ENCODE data around the gene C16orf46. TPM values are rescaled to one million over a fixed set of nuclear protein-coding genes. Genes with fewer than 3 reads are reported as not detected.
A peak's percentile ranks its signal among the peaks of the same experiment; 100 is the strongest.

Gene C16orf46
- total and polyA plus RNA-seq, 9 of the 15 experiments (the other 6 are each of a cell fraction or from before 2014, with no cell fraction given) = 0.10 to 0.98 (median 0.41) TPM; not detected in 1

- TF ChIP-seq NFRKB (IDR thresholded peaks at IDR 0.05; ENCODE audit: low read depth) (peak; percentile 17; the same call in 1 of the 2 replicates), FOXJ2 (tag; IDR thresholded peaks at IDR 0.05) (peak; percentile 71; the same call in 1 of the 2 replicates), TRIM28 (IDR thresholded peaks at IDR 0.05) (no peak), E4F1 (CRISPR knock-in tag; IDR thresholded peaks at IDR 0.05; ENCODE audit: borderline replicate concordance) (no peak), RFX5 (IDR thresholded peaks at IDR 0.05; ENCODE audit: low read depth, low read length) (no peak), POLR3G (IDR thresholded peaks at IDR 0.05; ENCODE audit: extremely low read depth, insufficient read length, insufficient replicate concordance) (no peak), SMAD1 (IDR thresholded peaks at IDR 0.05; ENCODE audit: low read depth, low read length, partially characterized antibody) (no peak), DLX4 (CRISPR knock-in tag; IDR thresholded peaks at IDR 0.05) (no peak), ATF7 (IDR thresholded peaks at IDR 0.05) (no peak), ZNF224 (CRISPR knock-in tag; IDR thresholded peaks at IDR 0.05) (0 out of 2 replicates have a peak, but pooled peaks have one; percentile 68), GATAD2B (IDR thresholded peaks at IDR 0.05; ENCODE audit: borderline replicate concordance) (no peak), ZC3H4 (CRISPR knock-in tag; IDR thresholded peaks at IDR 0.05; ENCODE audit: borderline replicate concordance) (no peak), NCOA1 (IDR thresholded peaks at IDR 0.05; ENCODE audit: low read depth) (peak; percentile 77), FOXA3 (CRISPR knock-in tag; conservative IDR thresholded peaks at IDR 0.05 in 1 of 2, IDR thresholded peaks at IDR 0.05 in 1 of 2) (no peak; a peak in 1 of 4 replicates), ELK1 (CRISPR knock-in tag; IDR thresholded peaks at IDR 0.05) (no peak), TFAM (CRISPR knock-in tag; conservative IDR thresholded peaks at IDR 0.05) (no peak), HBP1 (CRISPR knock-in tag; IDR thresholded peaks at IDR 0.05) (peak; percentile 55; the same call in 1 of the 2 replicates), BMI1 (IDR thresholded peaks at IDR 0.05; ENCODE audit: low read length) (no peak), SETDB1 (IDR thresholded peaks at IDR 0.05; ENCODE audit: low read length) (no peak)
Measured at GRCh38 chr16:81076566-81077075, 417 bp downstream of the C16orf46 start (continued).
